GM18505 (cell line): ENCODE data around the gene CDC42BPA.

Source experiments
- ATAC-seq: cut with Tn5 transposase; IDR thresholded peaks from one replicate; pipeline ENCODE4 v1.9.1; 2021; ENCODE audit not compliant: unreplicated experiment
- POLR2A ChIP-seq: IDR thresholded peaks from 4 replicates; pipeline ENCODE4 v1.6.1; 2011; ENCODE audit warnings: borderline replicate concordance; ENCODE audit not compliant: insufficient read depth, insufficient read length; ENCODE audit errors: extremely low read depth

The CDC42BPA gene

GRCh38 chr1:226975259-226976250 lies 342.7 kb downstream of the CDC42BPA start:
- ATAC-seq, result no peak
- TF ChIP-seq POLR2A, result no peak

GRCh38 chr1:226974544-226975258 lies 343.6 kb downstream of the CDC42BPA start:
- TF ChIP-seq POLR2A, result no peak
- ATAC-seq, result no peak

- no peak for TF ChIP-seq POLR2A
- no peak for ATAC-seq
Measured at GRCh38 chr1:226973898-226974543, 344.3 kb downstream of the CDC42BPA start.

GRCh38 chr1:226973371-226973897 lies 344.9 kb downstream of the CDC42BPA start:
- no peak for TF ChIP-seq POLR2A

GRCh38 chr1:226972931-226973330 lies 345.4 kb downstream of the CDC42BPA start:
- TF ChIP-seq POLR2A, result no peak

More at GRCh38 chr1:226973371-226973897, 344.9 kb downstream of the CDC42BPA start:
- no peak for ATAC-seq

GRCh38 chr1:226971765-226972164 lies 346.5 kb downstream of the CDC42BPA start:
- no peak for ATAC-seq
- TF ChIP-seq POLR2A, result no peak

More at GRCh38 chr1:226972931-226973330, 345.4 kb downstream of the CDC42BPA start:
- ATAC-seq, result no peak

- no peak for ATAC-seq
- TF ChIP-seq POLR2A, result no peak
Measured at GRCh38 chr1:226967665-226968064, 350.6 kb downstream of the CDC42BPA start.

GRCh38 chr1:226966683-226967082 lies 351.6 kb downstream of the CDC42BPA start:
- TF ChIP-seq POLR2A, result no peak

GRCh38 chr1:226965581-226966440 lies 352.5 kb downstream of the CDC42BPA start:
- no peak for ATAC-seq
- TF ChIP-seq POLR2A, result no peak

More at GRCh38 chr1:226966683-226967082, 351.6 kb downstream of the CDC42BPA start:
- ATAC-seq, result no peak

- ATAC-seq, result no peak
- no peak for TF ChIP-seq POLR2A
Measured at GRCh38 chr1:226964611-226965486, 353.4 kb downstream of the CDC42BPA start.

- ATAC-seq, result no peak
- TF ChIP-seq POLR2A, result no peak
Measured at GRCh38 chr1:226964068-226964425, 354.2 kb downstream of the CDC42BPA start.
